Fibroblast of lung (primary cell): Measurements from ENCODE around the gene YTHDF2. TPM values are rescaled to one million over a fixed set of nuclear protein-coding genes. Genes with fewer than 3 reads are reported as not detected.
"Not testable (repeated sequence)": the region's sequence is repeated elsewhere in the genome, so short reads cannot be mapped to it uniquely, and the experiment has no call there.

Experiments
- DNase-seq, 2 donors: peaks; one replicate each; pipeline versions ENCODE4 v3.0.0 to v3.0.0-alpha.2; 2010; ENCODE audit warnings: low read depth in 2 of 2
- H2AFZ ChIP-seq: 2 replicates; pipeline ENCODE4 v1.5.1; 2012; ENCODE audit warnings: low read length, control low read depth, inconsistent platforms
- H3K27ac ChIP-seq: 2 replicates; pipeline ENCODE4 v1.5.1; 2011; ENCODE audit warnings: low read length, control low read depth; ENCODE audit not compliant: insufficient read depth
- H3K27me3 ChIP-seq: 2 replicates; pipeline ENCODE4 v1.5.1; 2011; ENCODE audit warnings: mild to moderate bottlenecking, low read length; ENCODE audit not compliant: control insufficient read depth, insufficient read depth
- H3K36me3 ChIP-seq: 2 replicates; pipeline ENCODE4 v1.5.1; 2011; ENCODE audit warnings: low read length; ENCODE audit not compliant: control insufficient read depth, insufficient read depth
- H3K4me1 ChIP-seq: 2 replicates; pipeline ENCODE4 v1.5.1; 2011; ENCODE audit warnings: low read length; ENCODE audit not compliant: control insufficient read depth, insufficient read depth; ENCODE audit errors: extremely low read depth
- H3K4me2 ChIP-seq: 2 replicates; pipeline ENCODE4 v1.5.1; 2011; ENCODE audit warnings: low read length, control low read depth; ENCODE audit not compliant: insufficient read depth; ENCODE audit errors: extremely low read depth
- H3K4me3 ChIP-seq, 4 experiments: fragments of 200-600 bp in 1 of 4; sonication (generic) in 1 of 4; replicated peaks in 1 of 4; 2 replicates each; pipeline ENCODE4 v1.5.1; 2011 to 2016; ENCODE audit warnings: low read length in 4 of 4, low read depth in 3 of 4, mild to moderate bottlenecking in 3 of 4, control low read depth in 2 of 4, inconsistent platforms in 1 of 4, mixed read lengths in 1 of 4; ENCODE audit not compliant: insufficient read depth in 1 of 4; ENCODE audit errors: control extremely low read depth in 1 of 4
- H3K79me2 ChIP-seq: 2 replicates; pipeline ENCODE4 v1.5.1; 2012; ENCODE audit warnings: mild to moderate bottlenecking, low read length, inconsistent platforms; ENCODE audit not compliant: control insufficient read depth, insufficient read depth
- H3K9ac ChIP-seq: 2 replicates; pipeline ENCODE4 v1.5.1; 2011; ENCODE audit warnings: mild to moderate bottlenecking, low read length, control low read depth; ENCODE audit not compliant: insufficient read depth
- H3K9me3 ChIP-seq: 2 replicates; pipeline ENCODE4 v1.5.1; 2012; ENCODE audit warnings: low read depth, low read length; ENCODE audit not compliant: control insufficient read depth, insufficient read depth
- H4K20me1 ChIP-seq: 2 replicates; pipeline ENCODE4 v1.5.1; 2011; ENCODE audit warnings: low read length; ENCODE audit not compliant: control insufficient read depth, insufficient read depth; ENCODE audit errors: extremely low read depth
- CTCF ChIP-seq, 2 donors: IDR thresholded peaks in 1 of 2; conservative IDR thresholded peaks in 1 of 2; 1 replicate in 1 of 2; 2 replicates in 1 of 2; pipeline ENCODE4 v1.5.1; 2011 to 2012; ENCODE audit warnings: low read length in 2 of 2, control low read depth in 1 of 2, inconsistent platforms in 1 of 2, low read depth in 1 of 2, mild to moderate bottlenecking in 1 of 2
- EZH2 ChIP-seq: IDR thresholded peaks from 2 replicates; pipeline ENCODE4 v1.5.1; 2012; ENCODE audit warnings: low read length, control low read depth, mild to moderate bottlenecking; ENCODE audit errors: missing control alignments
- polyA plus RNA-seq, 2 donors: library from polyadenylated mRNA; depleted of rRNA in 1 of 2; stranded (reverse) in 1 of 2; unstranded in 1 of 2; fragments of >200 nt; gene quantifications; 2 replicates each; pipeline ENCODE4 v1.2.1, GENCODE V29; 2011 to 2012; ENCODE audit warnings: missing spikeins in 1 of 2
- total RNA-seq: library from RNA; depleted of rRNA; stranded (reverse); fragments of >200 nt; gene quantifications from 2 replicates; pipeline ENCODE4 v1.2.1, GENCODE V29; 2014

Gene YTHDF2
- total and polyA plus RNA-seq, 2 donors (not counting 1 experiment from before 2014, with no cell fraction given), result 57.5 to 89.0 TPM

GRCh38 chr1:28789816-28790215, 53.1 kb downstream of the YTHDF2 start:
- Histone ChIP-seq H3K79me2 (no peaks in the 10 kb centered on the region), H3K4me3 (no peak overlapping the region), H3K4me2 (no peak overlapping the region), H3K27ac (no peak overlapping the region), H4K20me1 (no peaks in the 10 kb centered on the region), H3K36me3 (no peaks in the 10 kb centered on the region), H3K9ac (no peak overlapping the region), H3K27me3 (peaks cover 2% of the 10 kb centered on the region), H3K9me3 (no peaks in the 10 kb centered on the region), H2AFZ (no peak overlapping the region), H3K4me1 (no peaks in the 10 kb centered on the region)
- no peak for TF ChIP-seq CTCF (conservative IDR thresholded peaks at IDR 0.05 in 1 of 2, IDR thresholded peaks at IDR 0.05 in 1 of 2; ENCODE audit: low read depth in 1 of 2, low read length in 2 of 2)
- no peak for DNase-seq

GRCh38 chr1:28790377-28791035, 53.8 kb downstream of the YTHDF2 start:
- Histone ChIP-seq H2AFZ (no peak overlapping the region), H3K27ac (no peak overlapping the region), H3K9me3 (no peaks in the 10 kb centered on the region), H3K4me3 (no peak overlapping the region), H4K20me1 (no peaks in the 10 kb centered on the region), H3K36me3 (no peaks in the 10 kb centered on the region), H3K9ac (no peak overlapping the region), H3K27me3 (peaks cover 2% of the 10 kb centered on the region), H3K79me2 (no peaks in the 10 kb centered on the region), H3K4me1 (no peaks in the 10 kb centered on the region), H3K4me2 (no peak overlapping the region)
- TF ChIP-seq CTCF (conservative IDR thresholded peaks at IDR 0.05 in 1 of 2, IDR thresholded peaks at IDR 0.05 in 1 of 2; ENCODE audit: low read depth in 1 of 2, low read length in 2 of 2), result no peak
- no peak for TF ChIP-seq EZH2
- DNase-seq, result no peak

GRCh38 chr1:28791929-28792328, 55.2 kb downstream of the YTHDF2 start:
- H4K20me1 ChIP-seq, H3K36me3 ChIP-seq, H3K4me2 ChIP-seq, H3K27ac ChIP-seq, H3K9me3 ChIP-seq, H3K9ac ChIP-seq, H3K27me3 ChIP-seq, H3K79me2 ChIP-seq, H2AFZ ChIP-seq, H3K4me3 ChIP-seq, H3K4me1 ChIP-seq, DNase-seq: not testable (repeated sequence)
